NCI-H446 (cell line): Measurements from ENCODE around the gene TANGO6.
"Not testable (repeated sequence)": the region's sequence is repeated elsewhere in the genome, so short reads cannot be mapped to it uniquely, and the experiment has no call there.

Experiments
- DNase-seq, 2 experiments: peaks; one replicate each; lab custom pipeline; 2025; lab: John Stamatoyannopoulos, UW

TANGO6 gene

DNA sequence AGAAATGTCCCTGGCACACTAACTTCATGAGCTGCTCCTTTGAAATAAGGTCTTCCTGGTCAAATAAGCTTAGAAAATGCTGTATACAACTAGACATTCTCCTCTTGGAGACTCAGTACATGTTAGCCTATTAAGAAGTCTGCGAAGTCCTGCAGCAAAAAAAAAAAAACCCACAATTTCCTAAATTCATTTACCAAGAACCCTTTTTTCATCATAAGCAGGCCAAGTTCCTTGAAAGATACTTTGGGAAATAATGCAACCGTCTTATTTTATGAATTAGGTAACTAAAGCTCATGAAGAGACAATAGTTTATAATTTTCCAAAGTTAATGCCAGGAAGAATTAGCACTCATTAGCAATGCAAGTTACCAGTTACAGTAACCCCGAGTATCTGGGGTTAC lies 213.1 kb downstream of the TANGO6 start:
- no peak for DNase-seq

DNA sequence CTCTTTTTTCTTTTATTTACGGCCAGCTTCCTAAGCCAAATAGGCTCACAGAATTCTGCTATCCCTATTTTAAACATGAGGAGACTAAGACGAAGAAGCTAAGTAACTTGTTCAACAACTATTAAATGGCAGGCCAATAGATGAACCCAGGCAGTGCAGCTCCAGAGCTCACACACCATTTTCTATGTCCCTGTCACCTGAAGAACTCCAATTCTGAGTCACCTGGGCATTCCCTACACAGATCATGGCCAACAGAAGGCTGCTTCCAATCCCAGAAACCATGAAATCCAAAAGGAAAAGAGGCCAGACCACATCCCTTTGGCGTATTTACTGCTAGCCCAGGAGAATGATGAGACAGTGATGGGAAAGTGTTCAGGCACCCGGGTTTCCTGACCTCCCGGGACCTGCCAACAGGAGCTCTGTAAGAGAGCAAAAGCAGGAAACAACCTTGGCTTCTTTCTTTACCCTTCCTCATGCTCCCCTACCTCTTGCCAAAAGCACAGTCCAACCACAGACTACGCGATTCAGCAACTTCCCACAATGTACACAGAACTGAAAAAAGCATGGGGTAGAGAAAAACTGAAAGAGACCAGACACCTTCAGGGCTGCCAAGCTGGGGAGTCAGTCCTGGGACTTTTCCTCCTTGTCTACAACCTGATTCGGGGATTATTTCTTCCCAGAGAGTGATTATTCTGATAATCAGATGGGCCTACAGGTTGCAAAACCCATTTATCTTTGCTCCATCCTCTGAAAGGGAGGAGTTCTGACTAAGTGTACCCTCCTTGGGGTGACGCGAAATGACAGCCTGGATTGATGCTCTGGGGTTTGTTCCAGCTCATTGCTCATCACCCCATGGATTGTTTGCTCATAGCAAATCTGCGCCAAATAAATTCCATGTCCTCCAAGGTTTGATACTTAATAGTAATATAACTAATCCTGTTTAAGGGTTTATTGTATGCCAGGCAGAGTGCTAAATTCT lies 214.4 kb downstream of the TANGO6 start:
- peak; percentile 52 to 65 for DNase-seq

GRCh38 chr16:69063491-69063890 lies 220.2 kb downstream of the TANGO6 start:
- not testable (repeated sequence) for DNase-seq

- no peak for DNase-seq
These were observed 220.9 kb downstream of the TANGO6 start for GRCh38 chr16:69064124-69064763.

DNA sequence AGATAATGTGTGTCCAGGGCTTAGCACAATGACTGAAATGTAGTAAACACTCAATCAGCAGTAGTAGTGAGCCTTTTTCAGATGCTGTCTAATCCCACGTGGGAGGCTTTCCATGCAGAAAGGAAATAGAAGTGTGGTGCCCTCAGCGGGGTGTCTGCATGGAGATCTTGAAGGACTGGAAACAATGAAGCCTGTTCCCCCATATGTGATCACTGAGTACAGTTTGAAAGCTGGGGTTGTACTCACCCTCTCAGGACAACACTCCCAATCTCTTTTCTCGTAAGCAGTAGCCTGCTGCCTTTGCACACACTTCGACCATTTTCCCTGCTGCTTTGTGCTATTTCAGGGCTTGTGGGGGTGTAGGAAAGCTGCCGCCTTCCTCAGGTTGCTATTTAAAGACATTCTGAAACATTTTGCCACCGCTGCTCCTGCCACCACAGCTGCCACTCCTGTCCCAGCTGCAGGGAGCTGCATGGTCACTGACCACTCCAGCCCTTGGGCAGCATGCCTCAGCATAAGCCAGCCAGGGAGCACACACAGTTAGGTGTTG lies 221.5 kb downstream of the TANGO6 start:
- no peak for DNase-seq

GRCh38 chr16:69069504-69069903 lies 226.2 kb downstream of the TANGO6 start:
- no peak for DNase-seq

GRCh38 chr16:69071036-69071435 lies 227.7 kb downstream of the TANGO6 start:
- DNase-seq: no peak

DNA sequence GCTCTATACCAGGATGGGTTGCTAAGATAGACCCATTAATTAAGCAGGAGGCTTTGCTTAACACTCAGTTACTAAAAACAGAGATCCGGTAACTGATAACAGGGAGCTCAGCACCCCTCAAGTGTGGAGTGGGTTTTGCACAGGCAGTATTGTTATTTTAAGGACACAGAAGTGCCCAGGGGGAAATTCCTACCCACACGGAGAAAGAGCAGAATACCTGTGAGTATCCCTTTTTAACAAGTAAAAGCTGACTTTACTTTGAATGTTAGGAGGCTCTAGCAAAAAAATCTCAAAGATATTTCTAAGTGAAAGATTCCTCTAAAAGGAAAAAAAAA lies 229.3 kb downstream of the TANGO6 start:
- no peak for DNase-seq

- DNase-seq: no peak
These were observed 229.9 kb downstream of the TANGO6 start for GRCh38 chr16:69073181-69073702.

DNA sequence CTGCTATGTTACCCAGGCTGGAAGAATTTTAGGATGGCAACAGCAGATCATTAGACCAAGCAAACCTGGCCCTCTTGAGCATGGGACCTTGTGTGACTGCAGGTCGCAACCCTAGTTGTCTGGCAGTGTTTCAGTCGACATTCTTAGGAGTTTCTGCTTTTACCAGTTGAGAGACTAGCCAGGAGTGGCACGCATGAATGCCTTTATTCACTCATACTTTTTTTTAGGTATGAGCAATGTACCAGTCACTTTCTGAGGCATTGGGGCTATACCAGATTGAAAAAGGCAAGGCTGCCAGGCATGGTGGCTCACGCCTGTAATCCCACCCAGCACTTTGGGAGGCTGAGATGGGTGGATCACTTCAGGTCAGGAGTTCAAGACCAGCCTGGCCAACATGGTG lies 233.9 kb downstream of the TANGO6 start:
- no peak for DNase-seq

DNA sequence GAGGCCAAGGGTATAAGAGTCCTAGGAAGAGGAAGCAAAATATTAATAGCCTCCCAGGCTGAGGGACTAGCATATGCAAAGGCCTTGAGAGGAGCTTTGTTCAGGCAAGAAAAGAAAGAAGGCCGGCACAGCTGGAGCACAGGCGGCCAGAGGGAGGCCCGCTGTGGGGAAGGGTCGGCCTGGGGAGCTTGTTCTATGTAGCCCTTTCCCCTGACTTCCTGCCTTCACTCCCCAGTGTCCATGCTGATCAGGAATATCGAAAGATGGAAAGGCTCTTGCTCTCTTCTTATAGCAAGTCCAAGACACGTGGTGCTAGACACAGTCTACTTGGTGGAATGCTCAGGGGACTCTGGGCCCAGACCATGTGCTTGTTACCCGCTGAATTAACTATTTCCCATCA lies 234.7 kb downstream of the TANGO6 start:
- no peak for DNase-seq

GRCh38 chr16:69079697-69080096 lies 236.4 kb downstream of the TANGO6 start:
- no peak for DNase-seq

- DNase-seq: no peak
These were observed 240.1 kb downstream of the TANGO6 start for GRCh38 chr16:69083306-69083941.

GRCh38 chr16:69084289-69084688 lies 241.0 kb downstream of the TANGO6 start:
- no peak for DNase-seq

- no peak for DNase-seq
These were observed 241.8 kb downstream of the TANGO6 start for GRCh38 chr16:69085032-69085695.

DNA sequence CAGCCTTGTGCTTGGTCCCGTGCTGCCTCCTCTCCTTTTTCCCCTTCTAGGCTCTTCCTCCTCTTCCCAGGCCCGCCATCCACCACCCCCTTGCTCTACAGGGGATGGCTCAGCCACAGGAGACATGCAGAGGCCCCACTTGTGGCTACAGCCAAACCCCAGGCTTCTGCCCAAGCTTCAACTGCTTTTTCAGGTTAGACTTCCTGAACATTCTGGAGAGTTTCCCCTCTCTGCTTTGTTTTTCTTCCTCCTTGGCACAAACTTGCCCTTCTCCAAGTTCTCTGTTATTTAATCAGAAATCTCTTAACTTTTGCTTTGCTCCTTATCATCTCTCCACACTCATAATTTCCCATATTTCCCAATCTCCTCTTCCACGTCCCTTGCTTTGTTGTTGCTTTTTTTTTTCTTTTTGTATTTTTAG lies 243.8 kb downstream of the TANGO6 start:
- no peak for DNase-seq

DNA sequence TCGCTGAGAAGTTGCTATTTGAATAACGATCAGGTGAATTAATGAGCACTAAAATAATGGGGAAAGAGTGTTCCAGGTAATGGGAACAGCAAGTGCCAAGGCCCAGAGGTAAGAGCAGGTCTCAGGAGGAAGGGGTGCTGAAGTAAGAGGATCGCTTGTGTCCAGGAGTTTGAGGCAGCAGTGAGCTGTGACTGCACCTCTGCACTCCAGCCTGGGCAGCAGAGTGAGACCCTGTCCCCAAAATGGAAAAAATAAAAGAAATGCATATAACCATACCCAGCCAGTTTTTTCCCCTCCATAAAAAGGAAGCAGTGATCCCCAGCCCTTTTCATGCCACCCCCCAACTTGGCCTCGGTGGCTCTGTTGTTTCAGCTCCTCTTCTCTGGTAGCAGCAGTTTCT lies 245.4 kb downstream of the TANGO6 start:
- no peak for DNase-seq

GRCh38 chr16:69089091-69089910 lies 246.0 kb downstream of the TANGO6 start:
- no peak for DNase-seq

GRCh38 chr16:69093974-69094373 lies 250.6 kb downstream of the TANGO6 start:
- DNase-seq: no peak

DNA sequence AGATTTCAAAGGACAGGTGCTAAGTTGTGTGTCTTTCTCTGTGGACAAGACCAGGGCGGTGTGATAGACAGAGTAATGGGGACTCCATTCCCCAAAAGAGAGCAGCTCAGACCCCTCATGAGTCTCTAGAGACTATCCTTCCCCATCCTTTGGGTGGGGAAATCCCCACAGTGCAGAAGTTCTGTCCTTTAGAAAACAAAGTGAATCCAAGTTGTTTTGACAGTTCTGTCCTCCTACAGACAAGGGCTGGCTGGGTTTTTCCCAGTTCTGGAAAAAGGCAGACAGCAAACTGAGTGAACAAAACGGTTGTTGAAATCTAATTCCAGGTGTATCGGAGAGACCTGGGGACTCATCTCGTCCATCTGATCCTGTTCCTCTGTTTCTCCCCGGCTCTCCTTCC lies 251.2 kb downstream of the TANGO6 start:
- DNase-seq: no peak

GRCh38 chr16:69095193-69095592 lies 251.9 kb downstream of the TANGO6 start:
- DNase-seq: no peak
